HepG2 (cell line): ENCODE results near the gene MBTPS1. TPM values are rescaled to one million over a fixed set of nuclear protein-coding genes. Genes with fewer than 3 reads are reported as not detected.

Experiments
- ATAC-seq: fragments of 200-7000 bp; cut with Tn5 transposase; 3 replicates; pipeline ENCODE4 v1.9.1; 2020; ENCODE audit warnings: mild to moderate bottlenecking, moderate library complexity
- BruUV-seq: library from RNA; stranded (reverse); fragments of 400-500 nt; replicated peaks from 2 replicates; lab custom pipeline; 2021; lab: Mats Ljungman, UMichigan
- CTCF ChIA-PET: fragments of 300-600 bp; formaldehyde crosslinking; extraction: SDS; loops from one replicate; lab custom pipeline; 2021; ENCODE audit warnings: low total read pairs, inconsistent platforms, low intra/inter-chr PET ratio; lab: Yijun Ruan, JAX
- POLR2A ChIA-PET: fragments of 350-600 bp; sonication (Branson Sonifier 250); formaldehyde crosslinking; loops from one replicate; lab custom pipeline; 2020; ENCODE audit warnings: antibody characterized with exemption, inconsistent platforms; lab: Yijun Ruan, JAX
- DNase-seq: peaks from one replicate; pipeline ENCODE4 v3.0.0-alpha.2; 2015; ENCODE audit warnings: low spot score
- FAIRE-seq: peaks from 3 replicates; lab custom pipeline; 2011; peaks lifted over from hg19 to GRCh38; lab: Jason Lieb, UNC
- H2AFZ ChIP-seq: one replicate; pipeline ENCODE4 v1.6.1; 2011; ENCODE audit warnings: low read length, inconsistent platforms
- H3K27ac ChIP-seq: fragments of 300-600 bp; 3 replicates; pipeline ENCODE4 v1.8.0; 2011; ENCODE audit warnings: mixed run types, mild to moderate bottlenecking, mixed read lengths, low read length, inconsistent platforms; ENCODE audit not compliant: insufficient read depth; ENCODE audit errors: extremely low read length
- H3K27me3 ChIP-seq, 2 experiments: fragments of 200-600 bp in 1 of 2; 2 replicates in 1 of 2; 3 replicates in 1 of 2; pipeline versions ENCODE4 v1.6.0 to v1.8.0; 2011; ENCODE audit warnings: low read length in 2 of 2, mild to moderate bottlenecking in 2 of 2, moderate library complexity in 2 of 2, inconsistent platforms in 1 of 2; ENCODE audit not compliant: insufficient read depth in 2 of 2, control insufficient read depth in 1 of 2
- H3K36me3 ChIP-seq, 2 experiments: fragments of 200-600 bp in 1 of 2; replicated peaks in 1 of 2; 2 replicates in 1 of 2; 3 replicates in 1 of 2; pipeline versions ENCODE4 v1.5.1 to v1.8.0; 2011; ENCODE audit warnings: low read length in 2 of 2, inconsistent platforms in 1 of 2; ENCODE audit not compliant: insufficient read depth in 2 of 2, control insufficient read depth in 1 of 2
- H3K4me1 ChIP-seq: 2 replicates; pipeline ENCODE4 v1.5.1; 2012; ENCODE audit warnings: low read length, inconsistent platforms; ENCODE audit not compliant: insufficient read depth
- H3K4me2 ChIP-seq: 2 replicates; pipeline ENCODE4 v1.6.0; 2011; ENCODE audit warnings: low read depth, low read length, inconsistent platforms
- H3K4me3 ChIP-seq, 3 experiments: fragments of 200-600 bp in 1 of 3; sonication (generic), shearing (Covaris generic) in 1 of 3; replicated peaks in 1 of 3; 2 replicates each; pipeline ENCODE4 v1.5.1; 2011 to 2016; ENCODE audit warnings: low read length in 3 of 3, inconsistent platforms in 2 of 3, low read depth in 2 of 3, mild to moderate bottlenecking in 2 of 3, control low read depth in 1 of 3, mixed read lengths in 1 of 3; ENCODE audit not compliant: insufficient read depth in 1 of 3
- H3K79me2 ChIP-seq: one replicate; pipeline ENCODE4 v1.6.1; 2011; ENCODE audit warnings: low read length, inconsistent platforms; ENCODE audit not compliant: insufficient read depth
- H3K9ac ChIP-seq: 2 replicates; pipeline ENCODE4 v1.6.0; 2011; ENCODE audit warnings: mild to moderate bottlenecking, low read depth, low read length, inconsistent platforms; ENCODE audit not compliant: insufficient read depth
- H3K9me3 ChIP-seq: 2 replicates; pipeline ENCODE4 v1.5.1; 2012; ENCODE audit warnings: mild to moderate bottlenecking, low read length
- H4K20me1 ChIP-seq: 2 replicates; pipeline ENCODE4 v1.6.0; 2011; ENCODE audit warnings: inconsistent platforms, mild to moderate bottlenecking, low read length, moderate library complexity; ENCODE audit not compliant: insufficient read depth
- AKAP8 ChIP-seq: sonication (generic); formaldehyde crosslinking; IDR thresholded peaks from 2 replicates; pipeline ENCODE4 v1.5.1; 2020; ENCODE audit warnings: mild to moderate bottlenecking, missing genetic modification reagents
- EP300 ChIP-seq, 3 experiments: sonication (generic) in 1 of 3; formaldehyde crosslinking in 1 of 3; IDR thresholded peaks; 2 replicates each; pipeline versions ENCODE4 v1.5.1 to v1.6.1; 2011 to 2020; ENCODE audit warnings: low read depth in 2 of 3, low read length in 2 of 3, borderline replicate concordance in 1 of 3, improper control_type of control experiment in 1 of 3, mild to moderate bottlenecking in 1 of 3, missing genetic modification reagents in 1 of 3, moderate library complexity in 1 of 3
- GATA4 ChIP-seq: sonication (generic); IDR thresholded peaks from 2 replicates; pipeline ENCODE4 v1.6.1; 2016; ENCODE audit warnings: antibody characterized with exemption, low read depth, borderline replicate concordance
- HOXA5 ChIP-seq: sonication (generic); formaldehyde crosslinking; IDR thresholded peaks from 2 replicates; pipeline ENCODE4 v1.4.0; 2020; ENCODE audit warnings: missing genetic modification reagents
- KLF16 ChIP-seq, 2 experiments: sonication (generic) in 1 of 2; formaldehyde crosslinking in 1 of 2; IDR thresholded peaks; 2 replicates each; pipeline versions ENCODE4 v1.6.1 to v1.8.0; 2016 to 2023; ENCODE audit warnings: missing genetic modification reagents in 2 of 2, missing compliant biosample characterization in 1 of 2
- PBX2 ChIP-seq: IDR thresholded peaks from 2 replicates; pipeline ENCODE4 v1.6.1; 2016; ENCODE audit warnings: control low read depth
- SMAD1 ChIP-seq: sonication (generic); formaldehyde crosslinking; IDR thresholded peaks from 2 replicates; pipeline ENCODE4 v1.4.0; 2020; ENCODE audit warnings: missing genetic modification reagents, low read depth, mild to moderate bottlenecking, borderline replicate concordance
- TOE1 ChIP-seq: sonication (generic); formaldehyde crosslinking; IDR thresholded peaks from 2 replicates; pipeline ENCODE4 v1.4.0; 2020; ENCODE audit warnings: mild to moderate bottlenecking, missing genetic modification reagents
- ZNF205 ChIP-seq: IDR thresholded peaks from 2 replicates; pipeline ENCODE4 v1.6.1; 2018; ENCODE audit warnings: missing biosample characterization, missing genetic modification reagents
- ZNF224 ChIP-seq: sonication (generic); formaldehyde crosslinking; IDR thresholded peaks from 2 replicates; pipeline ENCODE4 v1.5.0; 2020; ENCODE audit warnings: mild to moderate bottlenecking, missing genetic modification reagents
- ZNF296 ChIP-seq: sonication (generic); formaldehyde crosslinking; conservative IDR thresholded peaks from 2 replicates; pipeline ENCODE4 v1.5.0; 2020; ENCODE audit warnings: mild to moderate bottlenecking, missing genetic modification reagents
- ZNF672 ChIP-seq: sonication (generic); formaldehyde crosslinking; IDR thresholded peaks from 2 replicates; pipeline ENCODE4 v1.8.1; 2022; ENCODE audit warnings: missing genetic modification reagents
- WGBS: methylation state at CpG from one replicate; pipeline ENCODE4 v1.1.6; 2017; ENCODE audit warnings: low lambda C conversion rate; 5-methylcytosine and 5-hydroxymethylcytosine counted together
- in situ Hi-C: cut with HindIII; loops from 2 replicates; pipeline ENCODE4 v1.10.0; 2017; ENCODE audit warnings: low pct_unique_long_range_greater_than_20kb; ENCODE audit not compliant: extremely low pct_ligation_motif_present
- intact Hi-C: fragments of 100-400 bp; cut with micrococcal nuclease; formaldehyde crosslinking; loops from one replicate; pipeline ENCODE4 v1.10.0; 2022; ENCODE audit not compliant: unreplicated experiment
- polyA plus RNA-seq, 8 experiments: library from polyadenylated mRNA; depleted of rRNA in 3 of 8; stranded (reverse) in 7 of 8; unstranded in 1 of 8; fragments of >200 nt; fragmentation: Illumina TruSeq in 4 of 8; extraction: Trizol in 4 of 8; gene quantifications; 2 replicates each; pipeline versions ENCODE4 v1.2.1 to v1.2.3, GENCODE V29; 2011 to 2016; ENCODE audit warnings: low read depth in 4 of 8, missing spikeins in 1 of 8, mixed read lengths in 1 of 8; ENCODE audit not compliant: insufficient read depth in 1 of 8
- total RNA-seq, 5 experiments: library from RNA; depleted of rRNA; stranded (reverse); fragments of >200 nt; fragmentation: Illumina TruSeq; extraction: Trizol; gene quantifications; 2 replicates each; pipeline ENCODE4 v1.2.3, GENCODE V29; 2016; ENCODE audit warnings: low read depth in 1 of 5

Gene MBTPS1
- total and polyA plus RNA-seq, 2 of the 13 experiments (the other 11 are each of a cell fraction or from before 2014, with no cell fraction given), result 56.7 to 91.3 TPM

DNA sequence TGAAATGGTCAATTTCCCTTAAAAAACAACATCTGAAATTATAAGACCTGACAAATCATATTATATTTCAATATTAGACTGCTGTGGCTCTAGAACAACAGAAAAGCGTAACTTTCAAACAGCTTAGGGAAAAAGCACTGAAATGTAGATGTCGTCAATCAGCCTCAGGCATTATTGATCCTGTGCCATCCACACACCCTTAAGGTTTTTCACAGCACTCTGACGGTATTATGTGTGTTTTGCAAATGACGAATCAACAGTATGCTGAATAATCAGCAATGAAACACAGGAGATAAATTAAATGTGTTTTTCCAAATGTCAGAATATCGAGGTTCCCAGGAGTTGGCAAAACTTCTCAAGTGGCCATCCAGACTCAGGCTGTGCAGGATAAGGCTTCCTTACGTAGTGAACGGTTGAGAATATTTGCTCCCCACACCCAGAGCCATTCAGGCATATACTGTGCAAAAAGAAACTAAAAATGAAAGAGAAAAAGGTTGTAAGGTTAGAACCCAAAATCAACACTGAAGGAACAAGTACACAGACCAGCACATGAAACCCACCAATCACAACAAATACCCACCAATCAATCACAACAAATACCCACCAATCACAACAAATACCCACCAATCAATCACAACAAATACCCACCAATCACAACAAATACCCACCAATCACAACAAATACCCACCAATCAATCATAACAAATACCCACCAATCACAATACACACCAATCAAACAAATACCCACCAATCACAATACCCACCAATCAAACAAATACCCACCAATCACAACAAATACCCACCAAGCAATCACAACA, 7.7 kb upstream of the MBTPS1 start:
- FAIRE-seq (no peak), ATAC-seq (no peak), DNase-seq (no peak)
- Histone ChIP-seq H2AFZ (no peak overlapping the region), H3K4me1 (no peaks in the 10 kb centered on the region), H3K9me3 (no peaks in the 10 kb centered on the region), H3K36me3 (peaks cover 15 to 42% of the 10 kb centered on the region in 2 experiments), H3K4me2 (no peak overlapping the region), H3K27ac (no peak overlapping the region)
- intact Hi-C loops, result no loop called here
- CTCF ChIA-PET, result no interaction called here
- 95% methylated on average over 7 of the region's 7 CpGs for WGBS
- TF ChIP-seq GATA4, result no peak
- no peak for TF ChIP-seq KLF16 (CRISPR knock-in tag; IDR thresholded peaks at IDR 0.05)
- TF ChIP-seq PBX2 (CRISPR knock-in tag), result no peak
- TF ChIP-seq ZNF672 (CRISPR knock-in tag), result no peak
- no peak for TF ChIP-seq SMAD1 (CRISPR knock-in tag)
- TF ChIP-seq ZNF296 (CRISPR knock-in tag), result no peak
- no peak for TF ChIP-seq HOXA5 (CRISPR knock-in tag)
- TF ChIP-seq TOE1 (CRISPR knock-in tag), result no peak
- TF ChIP-seq ZNF205 (CRISPR knock-in tag), result no peak
- no peak for TF ChIP-seq AKAP8 (CRISPR knock-in tag)
- no peak for TF ChIP-seq ZNF224 (CRISPR knock-in tag)
- no peak for TF ChIP-seq EP300 (IDR thresholded peaks at IDR 0.05; ENCODE audit: low read depth in 2 of 2, low read length in 2 of 2)
- no peak for TF ChIP-seq EP300 (CRISPR knock-in tag; IDR thresholded peaks at IDR 0.05; ENCODE audit: borderline replicate concordance)
- TF ChIP-seq, all 625 proteins: peak for 0
- POLR2A ChIA-PET, result no interaction called here
- in situ Hi-C loops, result no loop called here
- Histone ChIP-seq H3K9ac (no peak overlapping the region), H4K20me1 (no peaks in the 10 kb centered on the region), H3K79me2 (no peaks in the 10 kb centered on the region), H3K27me3 (no peaks in the 10 kb centered on the region), H3K4me3 (no peak overlapping the region)
- BruUV-seq, result no TSS peak
